ENCODE data around the gene BTBD6. TPM values are rescaled to one million over a fixed set of nuclear protein-coding genes. Genes with fewer than 3 reads are reported as not detected.

Gene BTBD6
- total and polyA plus RNA-seq, 4 donors: 30.9 to 54.1 (median 47.8) TPM

GRCh38 chr14:105240811-105241576 lies 7.3 kb upstream of the BTBD6 start:
- H3K27ac ChIP-seq (ENCODE audit: low read depth in 1 of 2, low read length in 1 of 2): no peak overlapping the region
- no peak for ATAC-seq (ENCODE audit: insufficient read depth, low FRiP score)
- 95 to 97% methylated on average over 27 of the region's 31 CpGs for WGBS, 2 donors
- no peak overlapping the region for H3K9ac ChIP-seq (ENCODE audit: insufficient read depth in 1 of 2, low read length in 2 of 2)
- no peaks in the 10 kb centered on the region for H3K27me3 ChIP-seq (ENCODE audit: control insufficient read depth in 3 of 3, insufficient read depth in 3 of 3, low read length in 2 of 3)
- no peak for DNase-seq
- H3K9me3 ChIP-seq (ENCODE audit: control insufficient read depth in 4 of 4, insufficient read depth in 3 of 4, low read length in 3 of 4): no peaks in the 10 kb centered on the region
- TF ChIP-seq CTCF (IDR thresholded peaks at IDR 0.05; ENCODE audit: control extremely low read depth, extremely low read depth): no peak
- H3K4me1 ChIP-seq (ENCODE audit: control insufficient read depth in 5 of 5, insufficient read depth in 5 of 5, low read length in 5 of 5): no peaks in the 10 kb centered on the region
- H3K36me3 ChIP-seq (ENCODE audit: control insufficient read depth in 4 of 4, insufficient read depth in 4 of 4, low read length in 4 of 4): peaks cover 0 to 12% (median 1%) of the 10 kb centered on the region in 4 donors
- H3K4me3 ChIP-seq: no peak overlapping the region

GRCh38 chr14:105241641-105242040 lies 6.7 kb upstream of the BTBD6 start:
- H3K4me1 ChIP-seq (ENCODE audit: control insufficient read depth in 5 of 5, insufficient read depth in 5 of 5, low read length in 5 of 5): no peaks in the 10 kb centered on the region
- H3K27ac ChIP-seq (ENCODE audit: low read depth in 1 of 2, low read length in 1 of 2): no peak overlapping the region
- no peak overlapping the region for H3K4me3 ChIP-seq
- no peak for ATAC-seq (ENCODE audit: insufficient read depth, low FRiP score)
- no peak for DNase-seq
- WGBS, 2 donors: 96 to 98% methylated on average over 19 of the region's 19 CpGs
- H3K9me3 ChIP-seq (ENCODE audit: control insufficient read depth in 4 of 4, insufficient read depth in 3 of 4, low read length in 3 of 4): no peaks in the 10 kb centered on the region
- H3K27me3 ChIP-seq (ENCODE audit: control insufficient read depth in 3 of 3, insufficient read depth in 3 of 3, low read length in 2 of 3): no peaks in the 10 kb centered on the region
- no peak for TF ChIP-seq CTCF (IDR thresholded peaks at IDR 0.05; ENCODE audit: control extremely low read depth, extremely low read depth)
- H3K36me3 ChIP-seq (ENCODE audit: control insufficient read depth in 4 of 4, insufficient read depth in 4 of 4, low read length in 4 of 4): peaks cover 0 to 12% (median 3%) of the 10 kb centered on the region in 4 donors
- no peak overlapping the region for H3K9ac ChIP-seq (ENCODE audit: insufficient read depth in 1 of 2, low read length in 2 of 2)

DNA sequence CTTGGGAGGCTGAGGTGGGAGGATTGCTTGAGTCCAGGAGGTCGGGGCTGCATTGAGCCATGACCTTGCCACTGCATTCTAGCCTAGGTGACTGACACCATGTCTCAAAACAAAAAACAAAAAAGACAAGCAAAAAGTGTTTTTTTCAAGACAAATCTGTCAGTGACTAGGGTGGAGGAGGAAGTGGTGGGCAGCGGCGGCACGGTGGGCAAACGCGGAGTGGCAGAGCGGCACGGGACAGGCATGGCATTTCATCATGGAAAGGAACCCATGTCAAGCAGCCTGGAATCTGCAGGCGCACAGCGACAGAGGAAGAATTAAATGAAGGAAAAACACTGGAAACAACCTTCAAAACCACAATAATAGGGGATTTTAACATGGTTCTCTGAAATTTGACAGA lies 4.0 kb upstream of the BTBD6 start:
- Histone ChIP-seq H3K36me3 (ENCODE audit: control insufficient read depth in 4 of 4, insufficient read depth in 4 of 4, low read length in 4 of 4) (peaks cover 0 to 18% (median 7%) of the 10 kb centered on the region in 4 donors), H3K27ac (ENCODE audit: low read depth in 1 of 2, low read length in 1 of 2) (no peak overlapping the region), H3K27me3 (ENCODE audit: control insufficient read depth in 3 of 3, insufficient read depth in 3 of 3, low read length in 2 of 3) (no peaks in the 10 kb centered on the region), H3K4me1 (ENCODE audit: control insufficient read depth in 5 of 5, insufficient read depth in 5 of 5, low read length in 5 of 5) (peaks cover 0 to 12% (median 2%) of the 10 kb centered on the region in 5 donors), H3K9ac (ENCODE audit: insufficient read depth in 1 of 2, low read length in 2 of 2) (no peak overlapping the region), H3K9me3 (ENCODE audit: control insufficient read depth in 4 of 4, insufficient read depth in 3 of 4, low read length in 3 of 4) (no peaks in the 10 kb centered on the region), H3K4me3 (no peak overlapping the region)
- WGBS, 2 donors: 91 to 94% methylated on average over 10 of the region's 10 CpGs
- TF ChIP-seq CTCF (IDR thresholded peaks at IDR 0.05; ENCODE audit: control extremely low read depth, extremely low read depth): no peak
- no peak for DNase-seq
- ATAC-seq (ENCODE audit: insufficient read depth, low FRiP score): no peak
